Measurements from ENCODE around the gene ZMYND10. TPM values are rescaled to one million over a fixed set of nuclear protein-coding genes. Genes with fewer than 3 reads are reported as not detected.

Gene ZMYND10
- total RNA-seq, 1 donor from 2014 or later = 0.39 TPM

- H3K4me1 Mint-ChIP-seq (ENCODE audit: low read depth, unreplicated experiment) = peaks cover 11% of the 10 kb centered on the region
- FAIRE-seq (no peak), DNase-seq (ENCODE audit: low read depth) (no peak)
- H3K4me3 Mint-ChIP-seq (ENCODE audit: unreplicated experiment) = peak overlapping the region; percentile 34
- H3K4me3 ChIP-seq (ENCODE audit: insufficient read depth, low read depth, low read length) = no peak overlapping the region
- peaks cover 4% of the 10 kb centered on the region for H3K36me3 ChIP-seq (ENCODE audit: insufficient read depth, low read length)
- no peaks in the 10 kb centered on the region for H3K36me3 Mint-ChIP-seq (ENCODE audit: low read depth, unreplicated experiment)
- H2AFZ ChIP-seq (ENCODE audit: low read depth, low read length) = no peak overlapping the region
- no peak overlapping the region for H3K9ac ChIP-seq (ENCODE audit: low read length)
- H3K27ac Mint-ChIP-seq (ENCODE audit: unreplicated experiment) = no peak overlapping the region
- H3K9me3 Mint-ChIP-seq (ENCODE audit: unreplicated experiment) = no peaks in the 10 kb centered on the region
- peaks cover 22% of the 10 kb centered on the region for H3K4me1 ChIP-seq (ENCODE audit: insufficient read depth, low read length)
- no peak overlapping the region for H3K4me2 ChIP-seq (ENCODE audit: low read length)
- H3K9me3 ChIP-seq (ENCODE audit: insufficient read depth, low read depth, low read length) = no peaks in the 10 kb centered on the region
- peaks cover 7% of the 10 kb centered on the region for H4K20me1 ChIP-seq (ENCODE audit: insufficient read depth, low read length)
- TF ChIP-seq, protein P1, sequence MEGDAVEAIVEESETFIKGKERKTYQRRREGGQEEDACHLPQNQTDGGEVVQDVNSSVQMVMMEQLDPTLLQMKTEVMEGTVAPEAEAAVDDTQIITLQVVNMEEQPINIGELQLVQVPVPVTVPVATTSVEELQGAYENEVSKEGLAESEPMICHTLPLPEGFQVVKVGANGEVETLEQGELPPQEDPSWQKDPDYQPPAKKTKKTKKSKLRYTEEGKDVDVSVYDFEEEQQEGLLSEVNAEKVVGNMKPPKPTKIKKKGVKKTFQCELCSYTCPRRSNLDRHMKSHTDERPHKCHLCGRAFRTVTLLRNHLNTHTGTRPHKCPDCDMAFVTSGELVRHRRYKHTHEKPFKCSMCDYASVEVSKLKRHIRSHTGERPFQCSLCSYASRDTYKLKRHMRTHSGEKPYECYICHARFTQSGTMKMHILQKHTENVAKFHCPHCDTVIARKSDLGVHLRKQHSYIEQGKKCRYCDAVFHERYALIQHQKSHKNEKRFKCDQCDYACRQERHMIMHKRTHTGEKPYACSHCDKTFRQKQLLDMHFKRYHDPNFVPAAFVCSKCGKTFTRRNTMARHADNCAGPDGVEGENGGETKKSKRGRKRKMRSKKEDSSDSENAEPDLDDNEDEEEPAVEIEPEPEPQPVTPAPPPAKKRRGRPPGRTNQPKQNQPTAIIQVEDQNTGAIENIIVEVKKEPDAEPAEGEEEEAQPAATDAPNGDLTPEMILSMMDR (IDR thresholded peaks at IDR 0.05; ENCODE audit: insufficient read depth, low read depth, low read length) = no peak
- no peak for TF ChIP-seq EZH2 (IDR thresholded peaks at IDR 0.05; ENCODE audit: insufficient read depth, low read length)
- peaks cover 38% of the 10 kb centered on the region for H3K79me2 ChIP-seq (ENCODE audit: insufficient read depth, low read length)
- no peaks in the 10 kb centered on the region for H3K27me3 Mint-ChIP-seq (ENCODE audit: low read depth, unreplicated experiment)
- no peaks in the 10 kb centered on the region for H3K27me3 ChIP-seq (ENCODE audit: insufficient read depth, low read length)
- no peak overlapping the region for H3K27ac ChIP-seq (ENCODE audit: low read depth, low read length)
Measured at GRCh38 chr3:50294089-50294488, 51.4 kb downstream of the ZMYND10 start.

DNA sequence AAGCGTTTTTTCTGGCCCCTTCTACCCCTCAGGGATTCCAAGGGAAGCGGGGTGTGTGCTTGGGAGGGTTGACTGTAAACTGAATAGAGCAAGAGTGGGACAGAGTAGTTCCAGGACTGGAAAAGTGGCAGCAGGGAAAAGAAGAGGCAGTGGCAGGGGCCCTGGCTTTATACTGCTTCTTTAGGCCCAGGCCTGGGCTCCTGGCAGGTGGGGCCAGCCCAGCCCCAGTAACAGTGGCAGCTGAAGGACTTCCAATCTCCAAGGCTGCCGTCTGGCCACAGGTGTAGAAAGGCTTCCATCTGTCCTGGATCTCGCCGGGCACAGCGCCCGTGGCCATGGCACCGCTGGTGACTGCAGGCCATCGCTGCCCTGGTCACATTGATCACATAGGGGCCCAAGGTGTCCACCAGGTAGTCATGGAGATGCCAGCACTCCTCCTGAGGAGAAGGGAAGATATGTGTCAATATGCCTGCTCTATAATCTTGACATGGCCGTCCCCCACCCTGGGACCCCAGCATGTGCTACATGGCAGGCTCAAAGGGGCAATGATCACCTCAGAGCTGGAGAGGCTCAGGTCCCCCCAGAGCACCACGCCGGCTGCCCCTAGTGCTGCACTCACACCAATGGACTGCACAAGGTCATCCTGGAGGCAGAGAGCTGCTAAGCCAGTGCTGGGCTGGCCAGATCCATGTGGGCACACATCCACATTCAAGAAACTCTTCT, 52.3 kb downstream of the ZMYND10 start:
- DNase-seq (ENCODE audit: low read depth) = no peak
- peak overlapping the region; percentile 80 for H3K4me3 Mint-ChIP-seq (ENCODE audit: unreplicated experiment)
- H3K4me1 Mint-ChIP-seq (ENCODE audit: low read depth, unreplicated experiment) = peaks cover 11% of the 10 kb centered on the region
- no peaks in the 10 kb centered on the region for H3K27me3 Mint-ChIP-seq (ENCODE audit: low read depth, unreplicated experiment)
- no peak for FAIRE-seq
- Histone ChIP-seq H3K27me3 (ENCODE audit: insufficient read depth, low read length) (no peaks in the 10 kb centered on the region), H3K4me3 (ENCODE audit: insufficient read depth, low read depth, low read length) (no peak overlapping the region), H4K20me1 (ENCODE audit: insufficient read depth, low read length) (peaks cover 7% of the 10 kb centered on the region), H3K4me1 (ENCODE audit: insufficient read depth, low read length) (peaks cover 16% of the 10 kb centered on the region), H2AFZ (ENCODE audit: low read depth, low read length) (peak overlapping the region; percentile 58), H3K9me3 (ENCODE audit: insufficient read depth, low read depth, low read length) (no peaks in the 10 kb centered on the region), H3K79me2 (ENCODE audit: insufficient read depth, low read length) (peaks cover 39% of the 10 kb centered on the region), H3K27ac (ENCODE audit: low read depth, low read length) (no peak overlapping the region), H3K9ac (ENCODE audit: low read length) (peak overlapping the region; percentile 95), H3K4me2 (ENCODE audit: low read length) (peak overlapping the region; percentile 99), H3K36me3 (ENCODE audit: insufficient read depth, low read length) (peaks cover 12% of the 10 kb centered on the region)
- no peaks in the 10 kb centered on the region for H3K9me3 Mint-ChIP-seq (ENCODE audit: unreplicated experiment)
- no peaks in the 10 kb centered on the region for H3K36me3 Mint-ChIP-seq (ENCODE audit: low read depth, unreplicated experiment)
- H3K27ac Mint-ChIP-seq (ENCODE audit: unreplicated experiment) = peak overlapping the region; percentile 89
- TF ChIP-seq EZH2 (IDR thresholded peaks at IDR 0.05; ENCODE audit: insufficient read depth, low read length) = no peak
- TF ChIP-seq, protein P1 (IDR thresholded peaks at IDR 0.05; ENCODE audit: insufficient read depth, low read depth, low read length) = no peak

Data from astrocyte (in vitro differentiated cells and primary cell).